ENCODE measurements around the gene H2AZ2. TPM values are rescaled to one million over a fixed set of nuclear protein-coding genes. Genes with fewer than 3 reads are reported as not detected.

Gene H2AZ2
- total and polyA plus RNA-seq, 8 donors: 113 to 286 (median 228) TPM

DNA sequence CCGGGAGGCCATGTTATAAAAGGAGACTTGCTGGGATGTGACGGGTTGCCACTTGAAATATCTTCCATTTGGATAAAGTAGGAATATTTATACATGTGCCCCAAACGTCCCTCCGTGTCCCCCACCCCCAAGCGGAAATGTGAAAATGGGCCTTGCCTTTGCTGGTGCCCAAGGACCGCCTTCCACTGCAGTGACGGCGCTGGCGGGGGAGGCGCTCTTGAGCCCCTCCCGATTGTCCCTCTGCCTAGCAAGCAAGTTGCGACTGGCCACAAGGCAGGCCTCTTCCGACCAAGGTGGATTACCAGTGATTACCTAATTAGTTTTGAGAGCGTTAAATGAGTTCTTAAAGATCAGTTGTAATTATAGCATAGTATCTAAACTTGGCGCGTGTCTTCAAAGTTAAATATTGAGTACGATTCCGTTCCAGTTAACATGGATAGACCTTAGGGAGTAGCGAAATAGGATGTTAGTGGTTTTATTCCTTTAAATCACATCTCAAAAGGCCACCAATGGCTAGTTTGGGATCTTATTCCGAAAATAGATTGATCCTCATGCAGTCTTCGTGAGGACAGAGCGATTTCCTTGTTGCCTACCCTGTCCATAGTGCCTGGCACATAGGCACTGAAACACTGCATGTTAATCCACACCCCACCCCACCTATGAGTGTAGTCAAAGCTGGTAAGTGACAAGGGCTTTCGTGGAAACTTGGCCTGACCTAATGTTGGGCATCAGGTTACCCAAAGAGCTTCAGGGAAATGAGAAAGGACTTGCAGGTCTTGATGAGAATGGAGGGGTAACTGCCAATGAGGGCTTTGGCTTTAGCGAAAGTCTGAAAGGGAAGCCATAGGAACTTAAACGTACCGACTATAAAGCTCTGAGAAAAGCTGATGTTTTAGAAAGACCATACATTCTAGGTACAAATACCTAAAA lies 50.3 kb downstream of the H2AZ2 start:
- H3K4me1 ChIP-seq: peaks cover 17 to 33% of the 10 kb centered on the region in 2 donors
- peak; percentile 82 for ATAC-seq

DNA sequence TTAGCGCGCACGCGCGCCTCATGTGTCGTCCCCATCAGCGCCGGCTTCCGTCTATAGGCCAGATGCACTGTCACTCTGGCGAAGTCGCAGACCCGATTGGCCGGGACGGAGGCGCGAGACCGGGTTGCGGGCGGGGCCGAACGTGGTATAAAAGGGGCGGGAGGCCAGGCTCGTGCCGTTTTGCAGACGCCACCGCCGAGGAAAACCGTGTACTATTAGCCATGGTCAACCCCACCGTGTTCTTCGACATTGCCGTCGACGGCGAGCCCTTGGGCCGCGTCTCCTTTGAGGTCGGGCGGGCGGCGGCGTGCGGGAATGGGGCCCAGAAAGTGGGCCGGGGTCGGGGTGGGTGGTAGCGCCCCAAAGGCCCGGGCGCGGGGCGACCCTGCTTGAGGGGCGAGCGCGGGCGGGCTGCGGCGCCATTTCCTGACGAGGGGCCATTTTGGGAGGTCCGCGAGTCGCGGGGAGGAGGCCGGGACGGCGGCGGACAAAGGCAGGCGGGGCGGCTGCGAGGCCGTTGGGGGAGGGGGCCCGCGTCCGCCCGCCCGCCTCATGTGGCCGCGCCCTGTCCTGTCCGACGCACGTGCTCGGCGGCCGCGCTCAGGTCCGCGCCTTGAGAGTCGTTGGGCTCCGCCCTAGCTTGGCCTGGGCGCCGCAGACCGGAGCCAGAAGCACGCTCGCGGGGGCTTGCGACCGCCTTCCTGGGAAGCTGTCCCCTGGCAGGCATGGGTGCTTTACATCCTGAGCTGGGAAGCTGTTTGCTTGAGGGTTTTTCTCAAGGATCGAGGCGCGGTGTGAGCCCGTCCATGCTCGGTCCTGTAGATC lies 51.2 kb downstream of the H2AZ2 start, which contains the start of gene PPIA:
Gene PPIA, plus strand, starts transcription at position 178 of the 825 bp plus-strand sequence. Its CDS starts 44 bp downstream, at position 222.
- Histone ChIP-seq H3K27ac (peak within 1 kb of the TSS; percentile 97 to 99), H3K4me3 (peak within 1 kb of the TSS; percentile 91 to 95), H3K4me1 (peaks cover 17 to 33% of the 10 kb centered on the region in 2 donors), H3K9me3 (no peaks in the 10 kb centered on the region), H3K36me3 (peaks cover 0 to 31% of the 10 kb centered on the region in 2 donors), H3K27me3 (no peaks in the 10 kb centered on the region)
- intact Hi-C loops (cut with DNase I): no loop called here
- peak; percentile 93 for ATAC-seq
- TF ChIP-seq, protein P1, sequence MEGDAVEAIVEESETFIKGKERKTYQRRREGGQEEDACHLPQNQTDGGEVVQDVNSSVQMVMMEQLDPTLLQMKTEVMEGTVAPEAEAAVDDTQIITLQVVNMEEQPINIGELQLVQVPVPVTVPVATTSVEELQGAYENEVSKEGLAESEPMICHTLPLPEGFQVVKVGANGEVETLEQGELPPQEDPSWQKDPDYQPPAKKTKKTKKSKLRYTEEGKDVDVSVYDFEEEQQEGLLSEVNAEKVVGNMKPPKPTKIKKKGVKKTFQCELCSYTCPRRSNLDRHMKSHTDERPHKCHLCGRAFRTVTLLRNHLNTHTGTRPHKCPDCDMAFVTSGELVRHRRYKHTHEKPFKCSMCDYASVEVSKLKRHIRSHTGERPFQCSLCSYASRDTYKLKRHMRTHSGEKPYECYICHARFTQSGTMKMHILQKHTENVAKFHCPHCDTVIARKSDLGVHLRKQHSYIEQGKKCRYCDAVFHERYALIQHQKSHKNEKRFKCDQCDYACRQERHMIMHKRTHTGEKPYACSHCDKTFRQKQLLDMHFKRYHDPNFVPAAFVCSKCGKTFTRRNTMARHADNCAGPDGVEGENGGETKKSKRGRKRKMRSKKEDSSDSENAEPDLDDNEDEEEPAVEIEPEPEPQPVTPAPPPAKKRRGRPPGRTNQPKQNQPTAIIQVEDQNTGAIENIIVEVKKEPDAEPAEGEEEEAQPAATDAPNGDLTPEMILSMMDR (IDR thresholded peaks at IDR 0.05): no peak
- peak; percentile 97 to 99 (median 98) for DNase-seq

More for the DNA sequence above, 50.3 kb downstream of the H2AZ2 start:
- H3K27me3 ChIP-seq: no peaks in the 10 kb centered on the region
- H3K9me3 ChIP-seq: no peaks in the 10 kb centered on the region
- H3K4me3 ChIP-seq: peak overlapping the region; percentile 91 to 95
- TF ChIP-seq, protein P1 (IDR thresholded peaks at IDR 0.05): peak; percentile 28 to 42
- peak; percentile 85 to 96 (median 93) for DNase-seq
- peaks cover 0 to 40% of the 10 kb centered on the region in 2 donors for H3K36me3 ChIP-seq
- intact Hi-C loops (cut with DNase I): no loop called here
- H3K27ac ChIP-seq: peak overlapping the region; percentile 97 to 99

DNA sequence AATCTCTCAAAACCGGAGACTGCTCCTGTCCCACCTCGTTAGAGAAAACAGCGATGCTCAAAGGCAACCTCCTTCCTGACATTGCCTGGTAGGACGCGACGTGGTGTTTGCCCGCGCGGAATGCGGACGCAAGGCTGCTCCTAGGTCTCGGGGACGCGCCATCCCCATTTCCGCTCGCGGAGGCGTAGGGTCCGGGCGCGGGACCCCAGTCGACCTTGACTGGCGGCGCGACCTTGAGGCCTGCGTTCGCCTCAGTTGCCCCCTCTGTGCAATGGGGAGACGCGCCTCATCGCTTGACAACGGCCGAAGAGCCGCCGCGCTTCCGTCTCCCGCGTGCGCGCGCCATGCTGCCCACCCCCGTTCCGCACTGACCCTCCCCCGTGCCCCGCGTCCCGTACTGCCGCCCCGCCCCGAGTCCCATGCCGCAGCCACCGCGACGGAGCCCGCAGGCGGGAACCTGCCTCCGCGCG lies 51.8 kb downstream of the H2AZ2 start:
- DNase-seq: no peak
- TF ChIP-seq, protein P1 (IDR thresholded peaks at IDR 0.05): no peak
- Histone ChIP-seq H3K4me1 (peaks cover 17 to 33% of the 10 kb centered on the region in 2 donors), H3K4me3 (peak overlapping the region; percentile 91 to 95), H3K27me3 (no peaks in the 10 kb centered on the region), H3K9me3 (no peaks in the 10 kb centered on the region), H3K27ac (peak overlapping the region; percentile 97 to 99), H3K36me3 (peaks cover 0 to 24% of the 10 kb centered on the region in 2 donors)
- ATAC-seq: peak; percentile 20
- intact Hi-C loops (cut with DNase I): no loop called here

DNA sequence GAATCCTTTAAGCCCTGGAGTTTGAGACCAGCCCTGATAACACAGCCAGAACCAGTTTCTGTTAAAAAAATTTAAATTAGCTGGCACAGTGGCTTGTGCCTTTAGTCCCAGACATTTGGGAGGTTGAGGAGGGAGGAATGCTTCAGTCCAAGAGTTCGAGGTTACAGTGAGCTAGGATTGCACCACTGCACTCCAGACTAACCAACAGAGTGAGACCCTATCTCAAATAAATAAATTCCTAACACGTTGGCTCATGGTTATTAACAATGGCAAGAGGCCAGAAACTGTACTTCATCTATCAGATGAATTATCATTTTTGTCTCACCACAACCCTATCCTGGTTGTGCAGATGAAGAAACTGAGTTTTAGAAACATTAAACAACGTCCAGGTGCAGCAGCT lies 53.6 kb downstream of the H2AZ2 start:
- intact Hi-C loops (cut with DNase I): no loop called here
- Histone ChIP-seq H3K27me3 (no peaks in the 10 kb centered on the region), H3K4me3 (no peak overlapping the region), H3K9me3 (no peaks in the 10 kb centered on the region), H3K27ac (no peak overlapping the region), H3K4me1 (peaks cover 17 to 26% of the 10 kb centered on the region in 2 donors), H3K36me3 (peaks cover 0 to 7% of the 10 kb centered on the region in 2 donors)
- DNase-seq (no peak), ATAC-seq (no peak)
- TF ChIP-seq, protein P1 (IDR thresholded peaks at IDR 0.05): no peak
